ENCODE measurements around the gene SSPN. TPM values are rescaled to one million over a fixed set of nuclear protein-coding genes. Genes with fewer than 3 reads are reported as not detected.

SSPN gene
- total RNA-seq, 1 experiment from 2014 or later: 3.1 TPM

DNA sequence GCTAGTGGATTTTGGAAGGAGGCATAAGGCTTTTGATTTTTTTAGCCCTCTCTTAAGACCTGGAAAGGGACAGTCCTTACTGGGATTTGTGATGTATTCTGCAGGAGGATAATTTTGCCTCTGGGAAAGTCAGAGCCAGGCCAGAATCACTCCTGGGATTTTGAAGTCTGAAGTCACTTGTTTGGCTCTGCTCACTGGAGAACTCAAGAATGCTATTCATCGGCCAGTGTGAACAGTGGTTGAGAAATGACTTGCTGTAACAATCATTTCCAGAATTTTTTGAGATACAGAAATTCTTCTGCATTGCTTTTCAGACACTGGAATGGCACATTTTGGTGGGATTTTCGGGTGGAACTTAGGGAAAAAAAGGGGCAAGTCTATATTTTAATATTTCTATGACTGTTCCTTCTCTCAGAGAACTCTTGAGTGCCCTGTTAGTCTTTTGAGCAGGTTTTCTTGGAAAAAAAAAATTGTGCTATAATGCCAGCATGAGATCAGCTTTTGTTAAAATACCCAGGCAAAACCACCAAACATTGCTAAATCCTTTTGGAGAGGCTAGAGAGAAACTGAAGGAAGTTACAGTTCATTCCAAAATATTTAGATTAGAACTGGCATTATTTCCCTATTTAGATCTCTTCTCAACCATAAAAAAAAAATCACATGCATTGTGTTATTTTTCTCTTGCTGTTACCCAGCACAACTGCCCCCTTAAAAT is 44.5 kb upstream of the SSPN start:
- ChIA-PET CTCF (no interaction called here), POLR2A (no interaction called here)
- Histone ChIP-seq H3K4me3 (ENCODE audit: low read depth, low read length) (no peak overlapping the region), H3K36me3 (ENCODE audit: control insufficient read depth, insufficient read depth, low read length) (no peaks in the 10 kb centered on the region), H3K27me3 (replicated peaks; ENCODE audit: control insufficient read depth, insufficient read depth, low read length) (no peaks in the 10 kb centered on the region), H3K9me3 (no peaks in the 10 kb centered on the region), H3K4me1 (peaks cover 14% of the 10 kb centered on the region)
- no peak overlapping the region for H3K4me3 Mint-ChIP-seq (ENCODE audit: unreplicated experiment)
- H3K27ac Mint-ChIP-seq (ENCODE audit: unreplicated experiment): no peak overlapping the region
- no peaks in the 10 kb centered on the region for H3K36me3 Mint-ChIP-seq (ENCODE audit: insufficient read depth, unreplicated experiment)
- peaks cover 7% of the 10 kb centered on the region for H3K4me1 Mint-ChIP-seq (ENCODE audit: low read depth, unreplicated experiment)
- intact Hi-C loops (cut with micrococcal nuclease; ENCODE audit: unreplicated experiment): no loop called here
- H3K27me3 Mint-ChIP-seq (ENCODE audit: insufficient read depth, unreplicated experiment): no peaks in the 10 kb centered on the region
- DNase-seq: no peak
- BruUV-seq (replicated peaks): no TSS peak
- TF ChIP-seq, protein P1, sequence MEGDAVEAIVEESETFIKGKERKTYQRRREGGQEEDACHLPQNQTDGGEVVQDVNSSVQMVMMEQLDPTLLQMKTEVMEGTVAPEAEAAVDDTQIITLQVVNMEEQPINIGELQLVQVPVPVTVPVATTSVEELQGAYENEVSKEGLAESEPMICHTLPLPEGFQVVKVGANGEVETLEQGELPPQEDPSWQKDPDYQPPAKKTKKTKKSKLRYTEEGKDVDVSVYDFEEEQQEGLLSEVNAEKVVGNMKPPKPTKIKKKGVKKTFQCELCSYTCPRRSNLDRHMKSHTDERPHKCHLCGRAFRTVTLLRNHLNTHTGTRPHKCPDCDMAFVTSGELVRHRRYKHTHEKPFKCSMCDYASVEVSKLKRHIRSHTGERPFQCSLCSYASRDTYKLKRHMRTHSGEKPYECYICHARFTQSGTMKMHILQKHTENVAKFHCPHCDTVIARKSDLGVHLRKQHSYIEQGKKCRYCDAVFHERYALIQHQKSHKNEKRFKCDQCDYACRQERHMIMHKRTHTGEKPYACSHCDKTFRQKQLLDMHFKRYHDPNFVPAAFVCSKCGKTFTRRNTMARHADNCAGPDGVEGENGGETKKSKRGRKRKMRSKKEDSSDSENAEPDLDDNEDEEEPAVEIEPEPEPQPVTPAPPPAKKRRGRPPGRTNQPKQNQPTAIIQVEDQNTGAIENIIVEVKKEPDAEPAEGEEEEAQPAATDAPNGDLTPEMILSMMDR (IDR thresholded peaks at IDR 0.05; ENCODE audit: insufficient read depth in 1 of 2, low read depth in 1 of 2, low read length in 1 of 2, severe bottlenecking in 1 of 2, unreplicated experiment in 1 of 2): no peak
- H3K9me3 Mint-ChIP-seq (ENCODE audit: unreplicated experiment): no peaks in the 10 kb centered on the region

DNA sequence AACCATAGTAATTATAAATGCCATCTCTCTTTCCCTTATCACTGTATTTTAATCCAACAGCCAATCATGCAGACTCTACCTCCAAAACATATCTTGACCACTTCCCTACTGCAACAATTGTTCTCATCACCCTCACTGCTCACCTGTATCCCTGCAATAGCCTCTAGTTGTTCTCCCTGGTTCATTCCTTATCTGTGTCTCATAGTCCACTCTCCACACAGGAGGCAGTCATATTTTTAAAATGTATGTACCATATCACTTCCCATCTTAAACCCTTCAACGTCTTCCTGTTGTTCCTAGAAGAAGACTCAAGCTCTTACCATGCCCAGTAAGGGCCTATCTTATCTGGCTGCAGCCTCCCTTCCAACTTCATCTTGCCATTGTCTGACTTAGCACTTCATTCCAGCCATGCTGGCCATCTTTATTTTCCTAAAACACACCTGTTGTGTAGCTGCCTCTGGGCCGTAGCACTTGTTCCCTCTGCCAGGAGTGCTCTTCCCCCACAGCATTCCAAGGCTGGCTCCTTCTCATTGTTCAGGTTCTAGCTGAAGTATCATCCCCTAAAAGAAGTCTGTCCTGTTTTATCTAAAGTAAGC is 42.8 kb upstream of the SSPN start:
- peaks cover 7% of the 10 kb centered on the region for H3K4me1 Mint-ChIP-seq (ENCODE audit: low read depth, unreplicated experiment)
- CTCF ChIA-PET: no interaction called here
- no peaks in the 10 kb centered on the region for H3K9me3 Mint-ChIP-seq (ENCODE audit: unreplicated experiment)
- Histone ChIP-seq H3K4me3 (ENCODE audit: low read depth, low read length) (no peak overlapping the region), H3K36me3 (ENCODE audit: control insufficient read depth, insufficient read depth, low read length) (no peaks in the 10 kb centered on the region), H3K4me1 (peaks cover 22% of the 10 kb centered on the region), H3K9me3 (no peaks in the 10 kb centered on the region), H3K27me3 (replicated peaks; ENCODE audit: control insufficient read depth, insufficient read depth, low read length) (no peaks in the 10 kb centered on the region)
- POLR2A ChIA-PET: no interaction called here
- BruUV-seq (replicated peaks): no TSS peak
- no peak overlapping the region for H3K27ac Mint-ChIP-seq (ENCODE audit: unreplicated experiment)
- TF ChIP-seq, protein P1 (IDR thresholded peaks at IDR 0.05; ENCODE audit: insufficient read depth in 1 of 2, low read depth in 1 of 2, low read length in 1 of 2, severe bottlenecking in 1 of 2, unreplicated experiment in 1 of 2): no peak
- DNase-seq: no peak
- H3K27me3 Mint-ChIP-seq (ENCODE audit: insufficient read depth, unreplicated experiment): no peaks in the 10 kb centered on the region
- intact Hi-C loops (cut with micrococcal nuclease; ENCODE audit: unreplicated experiment): loop anchor here (1.0 kb wide), 1 partner anchor 26 kb away; no protein-coding TSS in a partner anchor
- no peak overlapping the region for H3K4me3 Mint-ChIP-seq (ENCODE audit: unreplicated experiment)
- H3K36me3 Mint-ChIP-seq (ENCODE audit: insufficient read depth, unreplicated experiment): no peaks in the 10 kb centered on the region

DNA sequence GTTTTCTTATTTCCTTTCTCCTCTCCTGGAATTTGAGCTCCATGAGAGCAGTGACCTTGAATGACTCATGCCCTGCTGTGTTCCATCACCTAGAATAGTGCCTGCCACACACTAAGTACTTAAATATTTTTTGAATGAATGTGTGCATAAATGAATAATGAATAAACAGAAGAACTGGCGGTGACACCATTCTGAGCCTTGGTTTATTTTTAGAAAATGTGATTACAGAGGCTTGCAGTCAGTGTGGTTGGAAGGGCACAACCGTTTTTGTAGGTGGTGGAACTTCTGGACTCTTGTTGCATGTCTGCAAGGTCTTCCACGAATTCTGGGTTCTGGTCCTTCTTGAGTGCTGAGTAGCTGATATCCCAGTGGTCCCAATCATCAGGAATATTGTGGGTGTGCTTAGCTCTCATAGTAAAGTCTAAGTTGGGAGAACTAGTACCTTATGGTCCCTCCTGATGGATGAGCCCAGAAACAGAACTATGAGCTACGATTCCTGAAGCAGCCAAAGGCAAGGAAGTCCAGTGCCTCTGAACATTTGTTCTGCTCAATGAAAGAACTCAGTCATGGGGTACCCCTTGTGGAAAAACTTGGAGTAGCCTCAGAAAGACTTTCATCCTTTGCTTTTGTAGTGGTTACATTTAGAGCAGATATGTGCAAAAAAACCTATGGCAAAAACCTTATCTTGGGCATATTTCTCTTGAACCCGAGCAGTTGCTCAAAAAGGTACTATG is 41.8 kb upstream of the SSPN start:
- BruUV-seq (replicated peaks): no TSS peak
- intact Hi-C loops (cut with micrococcal nuclease; ENCODE audit: unreplicated experiment): no loop called here
- H3K4me1 Mint-ChIP-seq (ENCODE audit: low read depth, unreplicated experiment): peaks cover 12% of the 10 kb centered on the region
- ChIA-PET CTCF (interaction anchor here (0.7 kb wide), 1 partner anchor 34 kb away, joined by 3 read pairs; no protein-coding TSS in a partner anchor), POLR2A (no interaction called here)
- no peaks in the 10 kb centered on the region for H3K9me3 Mint-ChIP-seq (ENCODE audit: unreplicated experiment)
- TF ChIP-seq, protein P1 (IDR thresholded peaks at IDR 0.05; ENCODE audit: insufficient read depth in 1 of 2, low read depth in 1 of 2, low read length in 1 of 2, severe bottlenecking in 1 of 2, unreplicated experiment in 1 of 2): no peak
- Histone ChIP-seq H3K9me3 (no peaks in the 10 kb centered on the region), H3K4me1 (peaks cover 22% of the 10 kb centered on the region), H3K27me3 (replicated peaks; ENCODE audit: control insufficient read depth, insufficient read depth, low read length) (no peaks in the 10 kb centered on the region), H3K4me3 (ENCODE audit: low read depth, low read length) (no peak overlapping the region), H3K36me3 (ENCODE audit: control insufficient read depth, insufficient read depth, low read length) (no peaks in the 10 kb centered on the region)
- no peaks in the 10 kb centered on the region for H3K36me3 Mint-ChIP-seq (ENCODE audit: insufficient read depth, unreplicated experiment)
- no peak for DNase-seq
- no peak overlapping the region for H3K4me3 Mint-ChIP-seq (ENCODE audit: unreplicated experiment)
- no peaks in the 10 kb centered on the region for H3K27me3 Mint-ChIP-seq (ENCODE audit: insufficient read depth, unreplicated experiment)
- H3K27ac Mint-ChIP-seq (ENCODE audit: unreplicated experiment): no peak overlapping the region

Measured in Caco-2 (cell line).